Measurements from ENCODE around the gene TCF7L1. TPM values are rescaled to one million over a fixed set of nuclear protein-coding genes. Genes with fewer than 3 reads are reported as not detected.

TCF7L1 gene
- total and polyA plus RNA-seq, 2 of the 13 experiments (the other 11 are each of a cell fraction or from before 2014, with no cell fraction given) = 0.04 to 0.15 TPM

GRCh38 chr2:85132397-85132796 lies 795 bp upstream of the TCF7L1 start:
- intact Hi-C loops (cut with micrococcal nuclease; ENCODE audit: unreplicated experiment) = no loop called here

GRCh38 chr2:85133751-85134254 lies 611 bp downstream of the TCF7L1 start:
- ATAC-seq (peak; percentile 32), DNase-seq (ENCODE audit: low spot score) (no peak), FAIRE-seq (no peak)
- Histone ChIP-seq H3K4me3 (replicated peaks in 1 of 3; ENCODE audit: insufficient read depth in 1 of 3, low read depth in 2 of 3, low read length in 3 of 3) (peak overlapping the region in 2 of 3 experiments; percentile 44 to 75; a peak in 3 of 6 replicates), H3K4me1 (ENCODE audit: insufficient read depth, low read length) (peaks cover 13% of the 10 kb centered on the region), H3K9me3 (ENCODE audit: low read length) (no peaks in the 10 kb centered on the region), H3K27ac (ENCODE audit: extremely low read length, insufficient read depth, low read length) (no peak overlapping the region), H3K27me3 (ENCODE audit: control insufficient read depth in 1 of 2, insufficient read depth in 2 of 2, low read length in 2 of 2) (peaks cover 9 to 60% of the 10 kb centered on the region in 2 experiments), H2AFZ (ENCODE audit: low read length) (no peak overlapping the region), H3K4me2 (ENCODE audit: low read depth, low read length) (peak overlapping the region; percentile 79), H3K79me2 (ENCODE audit: insufficient read depth, low read length) (no peaks in the 10 kb centered on the region), H3K9ac (ENCODE audit: insufficient read depth, low read depth, low read length) (no peak overlapping the region), H4K20me1 (ENCODE audit: insufficient read depth, low read length) (no peaks in the 10 kb centered on the region), H3K36me3 (replicated peaks in 1 of 2; ENCODE audit: control insufficient read depth in 1 of 2, insufficient read depth in 2 of 2, low read length in 2 of 2) (no peaks in the 10 kb centered on the region)
- 9% methylated on average over 19 of the region's 57 CpGs for WGBS (ENCODE audit: low lambda C conversion rate)
- ChIA-PET CTCF (ENCODE audit: low intra/inter-chr PET ratio, low total read pairs) (interaction anchor here (1.7 to 3.7 kb wide), 2 partner anchors 110 to 165 kb away, joined by 8 to 19 read pairs; no protein-coding TSS in a partner anchor), POLR2A (no interaction called here)
- no TSS peak for BruUV-seq (replicated peaks)
- intact Hi-C loops (cut with micrococcal nuclease; ENCODE audit: unreplicated experiment) = loop anchor here (1.0 kb wide), 1 partner anchor 109 kb away; no protein-coding TSS in a partner anchor
- in situ Hi-C loops (cut with HindIII; ENCODE audit: extremely low pct_ligation_motif_present, low pct_unique_long_range_greater_than_20kb) = loop anchor here (5.0 kb wide), 1 partner anchor 153 kb away; no protein-coding TSS in a partner anchor
- TF ChIP-seq CBX2 (IDR thresholded peaks at IDR 0.05; ENCODE audit: low read depth, low read length) = no peak
- TF ChIP-seq CBX2 (CRISPR knock-in tag; IDR thresholded peaks at IDR 0.05; ENCODE audit: low read depth) = 0 out of 2 replicates have a peak, but pooled peaks have one; percentile 57
- TF ChIP-seq DNMT3B (CRISPR knock-in tag; conservative IDR thresholded peaks at IDR 0.05) = no peak
- peak; percentile 35; the same call in 1 of the 2 replicates for TF ChIP-seq UBTF (CRISPR knock-in tag; IDR thresholded peaks at IDR 0.05)
- no peak for TF ChIP-seq HNRNPUL1 (IDR thresholded peaks at IDR 0.05; ENCODE audit: low read depth, low read length)
- TF ChIP-seq HNRNPLL (IDR thresholded peaks at IDR 0.05; ENCODE audit: low read depth, low read length, poor library complexity, severe bottlenecking) = peak; percentile 30
- TF ChIP-seq ZNF777 (CRISPR knock-in tag; IDR thresholded peaks at IDR 0.05) = peak; percentile 65; the same call in 1 of the 2 replicates
- TF ChIP-seq ZNF563 (CRISPR knock-in tag; IDR thresholded peaks at IDR 0.05) = 0 out of 2 replicates have a peak, but pooled peaks have one; percentile 19
- no peak for TF ChIP-seq ZNF709 (CRISPR knock-in tag; IDR thresholded peaks at IDR 0.05)
- no peak for TF ChIP-seq HOXA3 (CRISPR knock-in tag; IDR thresholded peaks at IDR 0.05)
- TF ChIP-seq PRDM15 (CRISPR knock-in tag; IDR thresholded peaks at IDR 0.05) = no peak

More at GRCh38 chr2:85132397-85132796, 795 bp upstream of the TCF7L1 start:
- Histone ChIP-seq H3K27me3 (ENCODE audit: control insufficient read depth in 1 of 2, insufficient read depth in 2 of 2, low read length in 2 of 2) (peaks cover 9 to 63% of the 10 kb centered on the region in 2 experiments), H3K4me1 (ENCODE audit: insufficient read depth, low read length) (peaks cover 13% of the 10 kb centered on the region), H2AFZ (ENCODE audit: low read length) (no peak overlapping the region), H3K4me2 (ENCODE audit: low read depth, low read length) (peak overlapping the region; percentile 80), H3K9ac (ENCODE audit: insufficient read depth, low read depth, low read length) (no peak overlapping the region), H3K9me3 (ENCODE audit: low read length) (no peaks in the 10 kb centered on the region), H3K27ac (ENCODE audit: extremely low read length, insufficient read depth, low read length) (no peak overlapping the region), H3K79me2 (ENCODE audit: insufficient read depth, low read length) (no peaks in the 10 kb centered on the region), H3K4me3 (replicated peaks in 1 of 3; ENCODE audit: insufficient read depth in 1 of 3, low read depth in 2 of 3, low read length in 3 of 3) (peak overlapping the region; percentile 56 to 75 (median 65); a peak in 5 of 6 replicates), H3K36me3 (replicated peaks in 1 of 2; ENCODE audit: control insufficient read depth in 1 of 2, insufficient read depth in 2 of 2, low read length in 2 of 2) (no peaks in the 10 kb centered on the region), H4K20me1 (ENCODE audit: insufficient read depth, low read length) (no peaks in the 10 kb centered on the region)
- in situ Hi-C loops (cut with HindIII; ENCODE audit: extremely low pct_ligation_motif_present, low pct_unique_long_range_greater_than_20kb) = loop anchor here (5.0 kb wide), 1 partner anchor 155 kb away; no protein-coding TSS in a partner anchor
- 46% methylated on average over 14 of the region's 14 CpGs for WGBS (ENCODE audit: low lambda C conversion rate)
- ChIA-PET POLR2A (no interaction called here), CTCF (ENCODE audit: low intra/inter-chr PET ratio, low total read pairs) (interaction anchor here (1.2 to 3.7 kb wide), 4 partner anchors 111 to 167 kb away, joined by 3 to 19 read pairs (median 6); no protein-coding TSS in a partner anchor)
- no peak for ATAC-seq
- FAIRE-seq = no peak
- BruUV-seq (replicated peaks) = no TSS peak
- DNase-seq (ENCODE audit: low spot score) = no peak
- TF ChIP-seq FOXA3 (CRISPR knock-in tag; IDR thresholded peaks at IDR 0.05) = no peak
- TF ChIP-seq ASH2L (IDR thresholded peaks at IDR 0.05; ENCODE audit: insufficient read length, low read depth, low read length) = peak; percentile 2

Measured in HepG2 (cell line).